A673 (cell line): ENCODE results near the gene ZFP36L2.

Experiments
- EZH2 ChIP-seq: fragments of 200-600 bp; sonication (generic); IDR thresholded peaks from 2 replicates; pipeline ENCODE4 v1.6.1; 2017; ENCODE audit warnings: borderline replicate concordance, low read depth, mild to moderate bottlenecking, mixed read lengths, antibody characterized with exemption, low read length; ENCODE audit not compliant: poor library complexity, severe bottlenecking
- TF ChIP-seq, protein P1 (sequence below): fragments of 300-800, 200-600 bp; sonication (generic); conservative IDR thresholded peaks from 2 replicates; pipeline ENCODE4 v1.5.1; 2017; ENCODE audit warnings: low read depth, mild to moderate bottlenecking, antibody characterized with exemption, low read length, moderate library complexity, mixed read lengths

- TF ChIP-seq, protein P1, sequence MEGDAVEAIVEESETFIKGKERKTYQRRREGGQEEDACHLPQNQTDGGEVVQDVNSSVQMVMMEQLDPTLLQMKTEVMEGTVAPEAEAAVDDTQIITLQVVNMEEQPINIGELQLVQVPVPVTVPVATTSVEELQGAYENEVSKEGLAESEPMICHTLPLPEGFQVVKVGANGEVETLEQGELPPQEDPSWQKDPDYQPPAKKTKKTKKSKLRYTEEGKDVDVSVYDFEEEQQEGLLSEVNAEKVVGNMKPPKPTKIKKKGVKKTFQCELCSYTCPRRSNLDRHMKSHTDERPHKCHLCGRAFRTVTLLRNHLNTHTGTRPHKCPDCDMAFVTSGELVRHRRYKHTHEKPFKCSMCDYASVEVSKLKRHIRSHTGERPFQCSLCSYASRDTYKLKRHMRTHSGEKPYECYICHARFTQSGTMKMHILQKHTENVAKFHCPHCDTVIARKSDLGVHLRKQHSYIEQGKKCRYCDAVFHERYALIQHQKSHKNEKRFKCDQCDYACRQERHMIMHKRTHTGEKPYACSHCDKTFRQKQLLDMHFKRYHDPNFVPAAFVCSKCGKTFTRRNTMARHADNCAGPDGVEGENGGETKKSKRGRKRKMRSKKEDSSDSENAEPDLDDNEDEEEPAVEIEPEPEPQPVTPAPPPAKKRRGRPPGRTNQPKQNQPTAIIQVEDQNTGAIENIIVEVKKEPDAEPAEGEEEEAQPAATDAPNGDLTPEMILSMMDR = no peak
- no peak for TF ChIP-seq EZH2
Measured at GRCh38 chr2:43197588-43197896, 28.9 kb downstream of the ZFP36L2 start.
